Lower leg skin (tissue), 4 donors: ENCODE measurements around the gene DRAXIN. TPM values are rescaled to one million over a fixed set of nuclear protein-coding genes. Genes with fewer than 3 reads are reported as not detected.

Experiments
- DNase-seq, 2 donors: peaks; one replicate each; pipeline ENCODE4 v3.0.0-alpha.2; 2019; ENCODE audit warnings: low spot score in 2 of 2
- H3K4me3 ChIP-seq: fragments of 200-600 bp; sonication (generic); 2 replicates; pipeline ENCODE4 v1.5.1; 2017; ENCODE audit warnings: mild to moderate bottlenecking, low read depth; ENCODE audit not compliant: poor library complexity, severe bottlenecking
- CTCF ChIP-seq, 3 donors: fragments of 450-650 bp; IDR thresholded peaks; one replicate each; pipeline ENCODE4 v1.5.1; 2016; ENCODE audit warnings: antibody characterized with exemption in 3 of 3, mild to moderate bottlenecking in 3 of 3, moderate library complexity in 2 of 3
- POLR2A ChIP-seq, 2 donors: fragments of 450-650 bp; IDR thresholded peaks; one replicate each; pipeline ENCODE4 v1.6.1; 2016 to 2017; ENCODE audit warnings: antibody characterized with exemption in 2 of 2, mild to moderate bottlenecking in 1 of 2, moderate library complexity in 1 of 2
- WGBS, 2 donors: methylation state at CpG; one replicate each; pipeline ENCODE4 v1.1.5; 2018; 5-methylcytosine and 5-hydroxymethylcytosine counted together
- intact Hi-C: fragments of 100-400 bp; cut with DNase I; formaldehyde crosslinking; loops from one replicate; pipeline ENCODE4 v1.15.0; 2023; ENCODE audit warnings: low total_unique reads
- total RNA-seq, 4 donors: library from RNA; depleted of rRNA; stranded (reverse); fragments of >200 nt; gene quantifications; one replicate each; pipeline ENCODE4 v1.1.0, GENCODE V29; 2016

The DRAXIN gene
- total RNA-seq, 4 donors from 2014 or later, result 0.15 to 0.52 (median 0.36) TPM; not detected in 1

- TF ChIP-seq POLR2A (IDR thresholded peaks at IDR 0.05), result no peak
- TF ChIP-seq CTCF (IDR thresholded peaks at IDR 0.05), result no peak
- no peak overlapping the region for H3K4me3 ChIP-seq
- no peak for DNase-seq
- WGBS, 2 donors, result 78% methylated on average over 5 of the region's 5 CpGs
- intact Hi-C loops, result no loop called here
These were observed 34.1 kb downstream of the DRAXIN start for GRCh38 chr1:11725616-11726015.

- 90 to 95% methylated on average over 4 of the region's 4 CpGs for WGBS, 2 donors
These were observed 35.6 kb downstream of the DRAXIN start for GRCh38 chr1:11727119-11727518.

GRCh38 chr1:11728126-11728806 is 36.8 kb downstream of the DRAXIN start:
- TF ChIP-seq POLR2A (IDR thresholded peaks at IDR 0.05) (no peak), CTCF (IDR thresholded peaks at IDR 0.05) (no peak)
- WGBS, 2 donors, result 93 to 98% methylated on average over 3 to 4 of the region's 4 CpGs
- no peak overlapping the region for H3K4me3 ChIP-seq
- intact Hi-C loops, result no loop called here
- no peak for DNase-seq

More at GRCh38 chr1:11727119-11727518, 35.6 kb downstream of the DRAXIN start:
- TF ChIP-seq CTCF (IDR thresholded peaks at IDR 0.05) (no peak), POLR2A (IDR thresholded peaks at IDR 0.05) (no peak)
- intact Hi-C loops, result no loop called here
- H3K4me3 ChIP-seq, result no peak overlapping the region
- DNase-seq, result no peak

GRCh38 chr1:11729155-11729497 is 37.6 kb downstream of the DRAXIN start:
- H3K4me3 ChIP-seq, result no peak overlapping the region
- intact Hi-C loops, result no loop called here
- DNase-seq, result no peak
- no peak for TF ChIP-seq CTCF (IDR thresholded peaks at IDR 0.05)
- TF ChIP-seq POLR2A (IDR thresholded peaks at IDR 0.05), result no peak
- 87 to 92% methylated on average over 11 of the region's 11 CpGs for WGBS, 2 donors

- intact Hi-C loops, result no loop called here
- H3K4me3 ChIP-seq, result no peak overlapping the region
- WGBS, 2 donors, result 73% methylated on average over 26 of the region's 26 CpGs
These were observed 38.3 kb downstream of the DRAXIN start for GRCh38 chr1:11729498-11730428.

More at GRCh38 chr1:11729498-11730428, 38.3 kb downstream of the DRAXIN start:
- no peak for TF ChIP-seq POLR2A (IDR thresholded peaks at IDR 0.05)
- TF ChIP-seq CTCF (IDR thresholded peaks at IDR 0.05), result no peak
- no peak for DNase-seq
